HG03139 (cell line): Measurements from ENCODE around the gene RPRD1A.
"Not testable (repeated sequence)": the region's sequence is repeated elsewhere in the genome, so short reads cannot be mapped to it uniquely, and the experiment has no call there.

Experiments
- ATAC-seq: cut with Tn5 transposase; IDR thresholded peaks from one replicate; pipeline ENCODE4 v1.9.1; 2021; ENCODE audit not compliant: unreplicated experiment

RPRD1A gene, protein sequence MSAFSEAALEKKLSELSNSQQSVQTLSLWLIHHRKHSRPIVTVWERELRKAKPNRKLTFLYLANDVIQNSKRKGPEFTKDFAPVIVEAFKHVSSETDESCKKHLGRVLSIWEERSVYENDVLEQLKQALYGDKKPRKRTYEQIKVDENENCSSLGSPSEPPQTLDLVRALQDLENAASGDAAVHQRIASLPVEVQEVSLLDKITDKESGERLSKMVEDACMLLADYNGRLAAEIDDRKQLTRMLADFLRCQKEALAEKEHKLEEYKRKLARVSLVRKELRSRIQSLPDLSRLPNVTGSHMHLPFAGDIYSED

DNA sequence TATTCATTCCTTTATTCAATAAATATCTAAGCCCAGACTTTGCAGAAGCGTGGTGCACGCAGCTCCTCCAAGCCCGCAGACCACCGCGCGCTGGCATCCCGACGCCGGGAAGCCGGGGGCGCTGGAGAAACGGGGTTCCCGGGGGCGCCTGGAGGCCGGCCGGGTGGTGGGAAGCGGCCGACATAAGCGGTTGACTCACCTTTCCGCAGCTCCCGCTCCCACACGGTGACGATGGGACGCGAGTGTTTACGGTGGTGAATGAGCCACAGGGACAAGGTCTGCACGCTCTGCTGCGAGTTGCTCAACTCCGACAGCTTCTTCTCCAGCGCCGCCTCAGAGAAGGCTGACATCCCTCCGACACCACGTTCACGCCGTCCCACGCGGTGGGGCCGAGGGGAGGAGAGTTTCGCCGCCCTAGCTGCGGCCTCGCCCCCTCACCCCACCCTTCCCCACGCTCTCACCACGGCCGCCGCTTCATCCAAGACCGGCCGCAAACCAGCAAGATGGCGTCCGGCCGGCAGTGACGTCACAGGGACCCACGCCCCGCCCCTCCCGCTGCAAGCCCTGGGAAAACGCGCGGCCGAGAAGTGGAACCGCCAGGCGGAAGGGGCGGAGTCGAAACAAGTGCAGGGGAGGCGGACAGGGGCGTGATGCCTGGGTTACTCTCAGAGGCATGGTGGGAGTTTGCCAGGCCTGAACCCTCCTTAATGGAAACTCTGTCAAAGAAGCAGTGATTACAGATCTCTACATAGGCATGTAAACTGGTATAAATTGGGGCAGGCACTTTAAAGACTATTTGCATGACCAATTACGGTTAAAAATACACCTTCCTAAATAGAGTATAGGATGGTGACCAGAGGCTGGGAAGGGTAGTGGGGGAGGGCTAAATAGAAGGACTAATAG is at the start of gene RPRD1A:
RPRD1A (minus strand) TSS at position 505 of the 903 bp plus-strand sequence; CDS start at position 350, 155 bp downstream.
- ATAC-seq: peak; percentile 90

DNA sequence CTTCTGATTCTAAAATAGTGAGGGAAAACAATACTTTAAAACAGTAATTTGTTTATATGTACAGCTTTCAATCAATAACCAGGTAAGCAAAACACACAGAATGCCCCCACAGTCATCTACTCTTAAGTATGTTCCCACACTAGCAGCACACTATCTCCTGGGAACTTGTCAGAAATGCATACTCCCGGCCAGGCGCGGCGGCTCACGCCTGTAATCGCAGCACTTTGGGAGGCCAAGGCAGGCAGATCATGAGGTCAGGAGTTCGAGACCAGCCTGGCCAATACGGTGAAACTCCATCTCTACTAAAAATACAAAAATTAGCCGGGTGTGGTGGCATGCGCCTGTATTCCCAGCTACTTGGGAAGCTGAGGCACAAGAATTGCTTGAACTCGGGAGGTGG is 49.4 kb upstream of the RPRD1A start:
- not testable (repeated sequence) for ATAC-seq

DNA sequence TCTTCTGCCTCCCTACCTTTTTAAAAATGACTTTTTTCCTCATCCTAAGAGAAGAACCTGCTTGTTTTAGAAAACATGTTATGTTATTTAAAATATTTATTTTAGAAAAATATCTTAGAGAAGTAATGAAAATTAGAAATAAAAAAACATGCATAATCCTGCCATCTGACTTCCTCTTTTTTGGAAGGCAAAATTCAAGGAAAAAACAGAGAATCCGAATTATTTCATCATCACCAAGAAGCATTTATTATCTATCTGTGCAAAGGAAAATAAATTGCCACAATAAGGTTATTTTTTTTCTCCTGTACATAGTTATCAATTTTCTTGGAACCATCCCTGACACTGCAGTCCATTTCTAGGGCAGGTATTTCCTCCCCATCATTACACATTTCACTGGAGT is 47.4 kb upstream of the RPRD1A start:
- ATAC-seq: no peak

DNA sequence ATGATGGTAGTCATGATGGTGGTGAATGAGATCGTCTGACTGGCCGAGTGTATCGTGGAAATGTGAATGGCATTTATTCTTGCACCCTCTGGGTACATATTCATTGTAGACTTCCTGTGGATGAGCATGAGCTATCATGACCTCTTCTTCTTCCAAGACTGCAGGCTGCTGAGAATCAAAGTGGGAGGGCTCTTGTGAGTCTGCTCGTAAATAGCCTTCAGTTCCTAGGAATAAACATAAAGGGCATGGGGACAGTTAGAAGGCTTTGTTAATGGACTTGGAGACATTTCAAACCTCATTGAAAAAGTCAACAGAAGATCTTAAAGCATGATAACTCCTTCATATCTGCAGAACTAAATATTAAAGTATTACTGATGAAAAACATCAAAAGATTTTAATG is 46.9 kb upstream of the RPRD1A start:
- ATAC-seq: no peak

DNA sequence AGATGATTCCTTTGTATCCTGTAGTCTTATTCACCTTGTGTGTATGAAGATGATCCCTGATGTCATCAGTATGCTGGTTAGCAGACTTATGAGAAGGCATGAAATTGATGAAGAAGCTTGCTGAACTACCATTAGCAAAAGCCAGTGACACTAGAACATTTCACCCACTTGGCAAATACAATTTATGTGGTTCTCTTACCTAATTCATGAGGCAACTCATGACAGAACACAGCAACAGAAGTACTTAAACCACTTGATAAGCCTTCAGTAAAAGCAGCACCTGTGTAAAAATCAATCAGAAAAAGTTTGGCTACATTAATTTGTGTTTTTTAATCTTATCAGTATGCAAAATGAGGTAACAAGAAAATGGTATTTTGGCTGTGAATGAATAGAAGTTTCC is 44.9 kb upstream of the RPRD1A start:
- no peak for ATAC-seq

DNA sequence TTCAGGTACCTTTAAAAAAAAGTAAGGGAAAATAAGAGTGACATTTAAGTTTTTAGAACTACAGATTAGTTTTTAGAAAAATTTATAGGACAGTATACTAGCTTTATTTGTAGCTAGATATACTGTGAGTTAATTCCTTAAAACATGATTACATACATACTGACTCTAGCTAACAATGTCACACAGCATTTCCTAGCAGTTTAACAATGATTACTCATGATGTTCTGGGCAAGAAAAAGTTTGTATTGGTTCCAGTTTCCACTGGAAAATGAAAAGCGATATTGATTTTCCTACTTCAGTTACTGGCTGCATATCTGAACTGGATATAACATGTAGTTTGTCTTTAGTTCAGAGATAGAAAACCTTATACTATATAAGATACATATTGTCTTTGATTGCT is 42.4 kb upstream of the RPRD1A start:
- ATAC-seq: no peak

DNA sequence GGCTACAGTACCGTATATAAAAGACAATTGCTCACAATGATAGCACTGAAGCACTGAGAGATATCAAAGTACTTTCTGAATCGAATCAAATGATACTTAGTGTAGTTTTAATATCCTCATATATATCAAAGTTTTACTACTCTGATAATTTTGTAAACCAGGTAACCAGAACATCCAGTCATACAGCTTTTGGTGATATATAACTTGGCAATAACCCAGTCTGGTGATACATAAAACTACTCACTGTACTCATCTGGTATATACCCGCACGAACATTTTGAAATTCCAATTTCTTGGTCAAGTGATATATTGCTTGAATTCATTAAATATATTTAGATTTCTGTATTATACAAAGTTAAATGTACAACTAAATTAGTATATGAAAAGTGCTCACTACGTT is 41.2 kb upstream of the RPRD1A start:
- no peak for ATAC-seq

DNA sequence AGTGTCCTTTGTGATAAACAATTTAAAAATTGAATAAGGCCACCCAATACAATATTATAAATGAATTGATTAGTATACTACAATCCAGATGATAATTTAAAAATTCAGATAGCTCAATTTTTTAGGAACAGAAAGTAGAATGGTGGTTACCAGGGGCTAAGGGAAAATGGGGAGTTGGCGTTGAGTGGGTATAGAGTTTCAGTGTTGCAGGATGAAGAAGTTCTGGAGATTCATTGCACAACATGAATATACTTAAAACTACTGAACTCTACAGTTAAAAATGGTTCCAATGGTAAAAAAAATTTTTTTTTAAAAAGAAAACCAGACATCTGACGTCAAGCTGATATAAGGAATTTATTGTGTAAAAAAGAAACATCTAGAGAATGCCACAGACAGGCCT is 40.8 kb upstream of the RPRD1A start:
- no peak for ATAC-seq

DNA sequence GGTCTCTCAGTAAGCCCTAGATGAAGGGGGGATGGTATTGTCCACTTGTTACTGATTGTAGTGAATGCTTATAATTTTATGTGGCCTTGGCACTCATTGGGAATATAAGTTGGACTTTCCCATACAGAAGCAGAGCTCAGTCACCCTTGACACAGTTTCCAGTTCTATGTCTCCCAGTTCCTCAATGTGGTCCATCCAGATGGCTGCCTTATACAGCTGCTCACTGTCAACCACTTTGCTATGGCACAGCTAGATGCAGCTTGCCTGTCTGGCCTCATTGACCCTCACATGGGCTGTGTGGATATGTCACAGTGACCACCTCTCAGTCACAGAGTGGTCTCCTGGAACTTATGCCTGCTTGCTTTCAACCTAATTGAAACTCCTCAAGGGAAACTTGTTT is 40.1 kb upstream of the RPRD1A start:
- no peak for ATAC-seq

DNA sequence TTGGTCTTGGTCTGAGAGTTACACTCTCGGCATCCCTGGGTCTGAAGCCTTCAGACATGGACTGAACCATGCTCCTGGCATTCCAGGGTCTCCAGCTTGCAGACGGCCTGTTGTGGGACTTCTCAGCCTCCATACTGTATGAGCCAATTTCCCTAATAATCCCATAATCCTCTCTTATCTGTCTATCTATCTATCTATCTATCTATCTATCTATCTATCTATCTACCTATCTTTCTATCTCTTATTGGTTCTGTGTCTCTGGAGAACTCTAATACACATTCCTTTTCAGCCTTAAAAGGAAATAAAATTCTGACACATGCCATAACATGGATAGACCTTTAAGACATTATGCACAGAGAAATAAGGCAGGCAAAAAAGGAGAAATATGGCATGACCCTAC is 37.4 kb upstream of the RPRD1A start:
- no peak for ATAC-seq

DNA sequence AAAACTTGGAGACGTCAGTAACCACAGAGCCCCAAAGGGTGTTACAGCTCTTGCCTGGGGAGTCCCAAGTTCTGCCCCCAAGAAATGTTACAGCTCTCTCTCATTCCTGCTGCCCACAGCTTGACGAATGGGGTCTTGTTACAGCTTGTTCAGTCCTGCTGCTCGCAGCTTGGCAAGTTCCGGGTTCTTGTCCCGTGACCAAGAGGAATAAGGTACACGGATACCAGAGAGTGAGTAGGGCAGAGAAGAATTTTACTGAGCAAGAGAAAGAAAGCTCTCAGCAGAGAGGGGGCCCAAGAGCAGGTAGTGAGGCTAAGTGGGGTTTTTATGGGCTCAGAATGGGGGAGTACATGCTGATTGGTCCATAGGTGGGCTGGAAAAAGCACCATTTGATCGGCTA is 34.6 kb upstream of the RPRD1A start:
- ATAC-seq: no peak

DNA sequence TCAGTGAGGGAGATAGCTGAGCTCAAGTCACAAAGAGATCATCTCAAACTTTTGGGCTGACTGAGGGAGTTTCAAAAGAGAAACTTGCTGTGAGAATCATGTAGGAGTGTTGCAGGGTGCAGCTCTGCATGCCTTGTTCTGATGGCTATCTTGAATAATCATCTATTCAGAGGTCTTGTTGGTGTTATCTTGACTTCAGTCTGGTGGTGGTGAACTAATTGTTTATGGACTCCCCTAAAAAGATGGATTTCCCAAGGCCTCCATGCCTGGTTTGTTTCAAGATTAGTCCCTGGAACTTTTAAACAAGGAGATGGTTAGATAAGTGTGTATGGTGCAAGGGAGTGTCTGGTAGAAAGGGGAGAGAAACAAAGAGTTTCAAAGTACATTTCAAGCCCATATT is 32.0 kb upstream of the RPRD1A start:
- no peak for ATAC-seq

DNA sequence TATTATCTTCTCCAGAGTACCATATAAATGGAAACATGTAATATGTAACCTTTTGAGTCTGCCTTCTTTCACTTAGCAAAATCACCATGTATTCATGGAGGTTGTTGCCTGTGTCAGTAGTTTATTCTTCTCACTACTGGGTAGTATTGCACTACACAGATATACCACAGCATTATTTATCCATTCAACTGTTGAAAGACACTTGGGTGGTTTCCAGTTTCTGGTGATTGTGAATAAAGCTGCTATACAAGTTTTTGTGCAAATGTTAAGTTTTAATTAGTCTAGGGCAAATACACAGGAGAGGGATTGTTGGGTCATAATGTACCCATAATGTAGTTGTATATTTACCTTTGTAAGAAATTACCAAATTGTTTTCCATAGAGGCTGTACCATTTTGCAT is 29.6 kb upstream of the RPRD1A start:
- no peak for ATAC-seq

DNA sequence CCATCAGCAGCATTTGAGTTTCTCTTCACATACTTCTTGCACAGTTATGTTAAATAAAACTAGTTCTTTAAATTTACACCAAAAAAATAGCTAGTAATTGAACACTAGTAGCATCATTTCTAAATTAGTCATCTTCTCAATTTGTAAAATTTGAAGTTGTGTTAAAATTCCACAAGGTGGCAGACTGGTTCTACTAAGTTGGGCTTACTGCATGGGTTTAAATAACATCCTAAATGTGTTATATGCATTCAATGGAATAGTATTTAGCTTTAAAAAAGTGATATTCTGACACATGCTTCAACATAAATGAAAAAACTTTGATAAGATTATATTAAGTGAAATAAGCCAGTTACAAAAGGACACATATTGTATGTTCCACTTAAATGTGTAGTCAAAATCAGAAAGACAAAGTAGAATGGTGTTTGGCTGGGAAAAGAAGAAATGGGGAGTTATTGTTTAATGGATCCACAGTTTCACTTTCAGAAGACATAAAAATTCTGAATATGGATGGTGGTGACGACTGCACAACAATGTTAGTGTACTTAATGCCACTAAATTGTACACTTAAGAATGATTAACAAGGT is 28.7 kb upstream of the RPRD1A start:
- no peak for ATAC-seq

DNA sequence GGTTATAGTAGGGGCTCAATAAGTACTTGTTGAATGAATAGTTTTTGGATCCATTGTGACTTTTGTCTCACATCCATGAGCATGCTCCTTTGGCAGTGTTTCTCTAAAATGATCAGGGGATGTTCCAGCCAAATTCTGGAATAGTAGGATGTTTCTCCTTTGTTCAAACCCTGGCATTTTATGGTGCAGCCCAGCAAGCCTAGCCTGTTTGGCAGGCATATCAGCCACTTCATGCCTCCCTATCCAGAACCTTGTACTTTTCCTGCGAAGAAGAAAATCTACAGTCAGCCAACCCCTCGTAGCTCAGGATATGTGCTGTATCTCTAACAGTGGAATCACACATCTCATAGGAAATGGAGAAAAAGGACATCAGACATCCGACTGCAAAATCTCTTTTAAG is 27.1 kb upstream of the RPRD1A start:
- ATAC-seq: no peak

DNA sequence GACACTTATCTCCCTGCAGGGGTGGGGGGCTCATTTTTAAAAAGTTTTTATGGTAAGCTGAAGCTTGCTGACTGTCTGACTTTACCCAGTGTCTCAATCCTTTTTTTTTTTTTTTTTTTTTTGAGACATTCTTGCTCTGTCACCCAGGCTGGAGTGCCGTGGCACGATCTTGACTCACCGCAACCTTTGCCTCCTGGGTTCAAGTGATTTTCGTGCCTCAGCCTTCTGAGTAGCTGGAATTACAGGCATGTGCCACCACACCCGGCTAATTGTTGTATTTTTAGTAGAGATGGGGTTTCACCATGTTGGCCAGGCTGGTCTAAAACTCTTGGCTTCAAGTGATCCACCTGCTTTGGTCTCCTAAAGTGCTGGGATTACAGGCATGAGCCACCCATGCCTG is 24.8 kb upstream of the RPRD1A start:
- not testable (repeated sequence) for ATAC-seq

DNA sequence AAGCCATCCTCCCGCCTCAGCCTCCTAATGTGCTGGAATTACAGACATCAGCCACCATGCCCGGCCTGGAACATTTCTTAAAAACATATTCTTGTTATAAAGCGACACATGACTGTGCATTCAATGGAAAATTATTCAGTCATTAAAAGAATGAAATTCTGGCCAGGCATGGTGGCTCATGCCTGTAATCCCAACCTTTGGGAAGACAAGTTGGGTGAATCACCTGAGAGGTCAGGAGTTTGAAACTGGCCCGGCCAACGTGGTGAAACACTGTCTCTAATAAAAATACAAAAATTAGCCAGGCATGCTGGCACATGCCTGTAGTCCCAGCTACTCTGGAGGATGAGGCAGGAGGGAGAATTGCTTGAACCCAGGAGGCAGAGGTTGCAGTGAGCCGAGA is 21.6 kb upstream of the RPRD1A start:
- no peak for ATAC-seq

DNA sequence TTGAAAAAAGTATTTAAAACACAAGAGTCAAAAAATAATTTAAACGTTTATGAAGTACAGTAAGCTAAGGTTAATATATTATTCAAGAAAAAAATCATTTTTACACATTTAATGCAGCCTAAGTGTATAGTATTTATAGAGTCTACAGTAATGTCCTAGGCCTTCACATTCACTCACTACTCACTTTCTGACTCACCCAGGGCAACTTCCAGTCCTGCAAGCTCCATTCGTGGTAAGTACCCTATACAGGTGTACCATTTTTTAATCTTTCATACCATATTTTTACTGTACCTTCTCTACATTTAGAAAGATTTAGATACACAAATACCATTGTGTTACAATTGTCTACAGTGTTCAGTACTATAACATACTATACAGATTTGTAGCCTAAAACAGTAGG is 20.9 kb upstream of the RPRD1A start:
- ATAC-seq: no peak

DNA sequence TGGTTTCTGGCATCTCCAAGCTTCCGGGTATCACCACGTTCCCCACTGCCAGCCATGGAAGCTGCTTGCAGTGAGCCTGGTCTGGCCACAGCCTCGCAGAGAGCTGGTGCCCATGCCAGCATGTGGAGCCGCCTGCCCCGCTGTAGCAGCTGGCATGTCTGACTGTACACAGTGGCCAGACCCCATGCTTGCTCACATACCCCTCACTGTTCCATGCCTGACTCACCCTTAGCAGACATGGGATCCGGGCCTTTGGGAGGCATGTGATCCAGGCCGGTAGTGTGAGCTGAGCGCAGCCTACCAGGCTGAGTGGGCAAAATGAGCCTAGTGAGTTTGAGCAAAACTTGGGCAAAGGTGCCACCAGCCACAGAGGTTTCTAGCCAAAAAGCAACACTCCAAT is 18.8 kb upstream of the RPRD1A start:
- no peak for ATAC-seq

DNA sequence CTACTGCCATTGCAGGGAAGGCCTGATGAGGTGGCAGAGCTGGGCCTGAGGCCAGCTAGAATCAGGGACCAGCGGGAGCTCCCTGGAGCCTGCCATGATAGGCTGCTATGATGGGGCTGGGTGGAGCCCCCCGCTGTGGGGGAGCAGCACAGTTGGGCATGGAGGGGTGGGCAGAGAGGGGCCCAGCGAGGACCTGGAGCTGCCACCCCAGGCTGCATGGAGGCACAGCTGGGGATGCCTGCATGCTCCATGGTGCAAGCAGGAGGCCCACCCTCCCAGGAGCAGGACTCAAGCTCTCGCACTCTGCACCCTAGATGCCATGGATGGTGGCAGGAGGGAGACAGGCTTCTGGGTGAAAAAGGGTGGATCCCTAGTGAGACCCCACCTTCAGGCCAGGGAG is 17.8 kb upstream of the RPRD1A start:
- ATAC-seq: no peak

DNA sequence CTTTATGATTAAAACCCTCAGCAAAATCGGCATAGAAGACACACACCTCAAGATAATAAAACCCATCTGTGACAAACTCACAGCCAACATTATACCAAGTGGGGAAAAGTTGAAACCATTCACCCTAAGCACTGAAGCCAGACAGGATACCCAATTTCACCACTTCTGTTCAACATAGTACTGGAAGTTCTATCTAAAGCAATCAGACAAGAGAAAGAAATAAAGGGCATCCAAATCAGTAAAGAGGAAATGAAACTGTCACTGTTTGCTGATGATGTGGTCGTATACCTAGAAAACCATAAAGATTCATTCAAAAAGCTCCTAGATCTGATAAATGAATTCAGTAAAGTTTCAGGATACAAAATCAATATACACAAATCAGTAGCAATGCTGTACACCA is 16.4 kb upstream of the RPRD1A start:
- no peak for ATAC-seq

DNA sequence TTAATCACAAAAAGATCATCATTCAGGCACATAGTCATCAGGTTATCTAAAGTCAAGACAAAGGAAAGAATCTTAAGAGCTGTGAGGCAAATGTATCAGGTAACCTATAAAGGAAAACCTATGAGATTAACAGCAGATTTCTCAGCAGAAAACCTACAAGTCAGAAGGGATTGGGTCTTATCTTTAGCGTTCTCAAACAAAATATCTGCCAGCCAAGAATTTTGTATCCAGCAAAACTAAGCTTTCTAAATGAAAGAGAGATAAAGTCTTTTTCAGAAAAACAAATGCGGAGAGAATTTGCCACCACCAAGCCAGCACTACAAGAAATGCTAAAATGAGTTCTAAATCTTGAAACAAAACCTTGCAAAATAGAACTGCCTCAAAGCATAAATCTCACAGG is 13.8 kb upstream of the RPRD1A start:
- ATAC-seq: not testable (repeated sequence)
